Fibroblast of lung (primary cell): Measurements from ENCODE around the gene EPHB2.

ENCODE experiments used
- EZH2 ChIP-seq: IDR thresholded peaks from 2 replicates; pipeline ENCODE4 v1.5.1; 2012; ENCODE audit warnings: low read length, control low read depth, mild to moderate bottlenecking; ENCODE audit errors: missing control alignments
- TF ChIP-seq, protein P1 (sequence below), 2 donors: IDR thresholded peaks in 1 of 2; conservative IDR thresholded peaks in 1 of 2; 1 replicate in 1 of 2; 2 replicates in 1 of 2; pipeline ENCODE4 v1.5.1; 2011 to 2012; ENCODE audit warnings: low read length in 2 of 2, control low read depth in 1 of 2, inconsistent platforms in 1 of 2, low read depth in 1 of 2, mild to moderate bottlenecking in 1 of 2

GRCh38 chr1:22670352-22670975 lies 40.2 kb upstream of the EPHB2 start:
- TF ChIP-seq, protein P1, sequence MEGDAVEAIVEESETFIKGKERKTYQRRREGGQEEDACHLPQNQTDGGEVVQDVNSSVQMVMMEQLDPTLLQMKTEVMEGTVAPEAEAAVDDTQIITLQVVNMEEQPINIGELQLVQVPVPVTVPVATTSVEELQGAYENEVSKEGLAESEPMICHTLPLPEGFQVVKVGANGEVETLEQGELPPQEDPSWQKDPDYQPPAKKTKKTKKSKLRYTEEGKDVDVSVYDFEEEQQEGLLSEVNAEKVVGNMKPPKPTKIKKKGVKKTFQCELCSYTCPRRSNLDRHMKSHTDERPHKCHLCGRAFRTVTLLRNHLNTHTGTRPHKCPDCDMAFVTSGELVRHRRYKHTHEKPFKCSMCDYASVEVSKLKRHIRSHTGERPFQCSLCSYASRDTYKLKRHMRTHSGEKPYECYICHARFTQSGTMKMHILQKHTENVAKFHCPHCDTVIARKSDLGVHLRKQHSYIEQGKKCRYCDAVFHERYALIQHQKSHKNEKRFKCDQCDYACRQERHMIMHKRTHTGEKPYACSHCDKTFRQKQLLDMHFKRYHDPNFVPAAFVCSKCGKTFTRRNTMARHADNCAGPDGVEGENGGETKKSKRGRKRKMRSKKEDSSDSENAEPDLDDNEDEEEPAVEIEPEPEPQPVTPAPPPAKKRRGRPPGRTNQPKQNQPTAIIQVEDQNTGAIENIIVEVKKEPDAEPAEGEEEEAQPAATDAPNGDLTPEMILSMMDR (conservative IDR thresholded peaks at IDR 0.05 in 1 of 2, IDR thresholded peaks at IDR 0.05 in 1 of 2; ENCODE audit: low read depth in 1 of 2, low read length in 2 of 2): no peak
- no peak for TF ChIP-seq EZH2
